ENCODE data around the gene WDR90.

Gene WDR90

DNA sequence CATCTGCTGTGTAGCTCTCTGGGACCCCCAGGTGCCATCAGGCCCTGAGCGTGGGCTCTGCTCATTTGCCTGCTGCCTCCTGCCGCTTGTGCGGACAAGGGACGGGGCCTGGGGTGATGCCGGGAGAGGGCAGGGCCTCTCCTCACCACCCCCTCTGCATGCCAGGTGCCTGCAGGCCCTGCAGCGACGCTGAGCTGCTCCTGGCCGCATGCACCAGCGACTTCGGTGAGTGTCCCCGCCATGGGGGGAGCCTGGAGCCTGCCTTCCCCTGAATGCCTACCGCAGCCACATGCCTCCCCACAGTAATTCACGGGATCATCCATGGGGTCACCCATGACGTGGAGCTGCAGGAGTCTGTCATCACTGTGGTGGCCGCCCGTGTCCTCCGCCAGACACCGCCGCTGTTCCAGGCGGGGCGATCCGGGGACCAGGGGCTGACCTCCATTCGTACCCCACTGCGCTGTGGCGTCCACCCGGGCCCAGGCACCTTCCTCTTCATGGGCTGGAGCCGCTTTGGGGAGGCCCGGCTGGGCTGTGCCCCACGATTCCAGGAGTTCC, 67.7 kb downstream of the WDR90 start:
- no peak for DNase-seq (ENCODE audit: extremely low spot score)
- ChIA-PET POLR2A (no interaction called here), CTCF (interaction anchor here (1.5 to 8.3 kb wide), 4 partner anchors 9 to 325 kb away, joined by 3 to 169 read pairs (median 10); partner anchors contain the start of genes CCDC78, CHTF18, HAGHL and RPUSD1)
- TF ChIP-seq, protein P1, sequence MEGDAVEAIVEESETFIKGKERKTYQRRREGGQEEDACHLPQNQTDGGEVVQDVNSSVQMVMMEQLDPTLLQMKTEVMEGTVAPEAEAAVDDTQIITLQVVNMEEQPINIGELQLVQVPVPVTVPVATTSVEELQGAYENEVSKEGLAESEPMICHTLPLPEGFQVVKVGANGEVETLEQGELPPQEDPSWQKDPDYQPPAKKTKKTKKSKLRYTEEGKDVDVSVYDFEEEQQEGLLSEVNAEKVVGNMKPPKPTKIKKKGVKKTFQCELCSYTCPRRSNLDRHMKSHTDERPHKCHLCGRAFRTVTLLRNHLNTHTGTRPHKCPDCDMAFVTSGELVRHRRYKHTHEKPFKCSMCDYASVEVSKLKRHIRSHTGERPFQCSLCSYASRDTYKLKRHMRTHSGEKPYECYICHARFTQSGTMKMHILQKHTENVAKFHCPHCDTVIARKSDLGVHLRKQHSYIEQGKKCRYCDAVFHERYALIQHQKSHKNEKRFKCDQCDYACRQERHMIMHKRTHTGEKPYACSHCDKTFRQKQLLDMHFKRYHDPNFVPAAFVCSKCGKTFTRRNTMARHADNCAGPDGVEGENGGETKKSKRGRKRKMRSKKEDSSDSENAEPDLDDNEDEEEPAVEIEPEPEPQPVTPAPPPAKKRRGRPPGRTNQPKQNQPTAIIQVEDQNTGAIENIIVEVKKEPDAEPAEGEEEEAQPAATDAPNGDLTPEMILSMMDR (IDR thresholded peaks at IDR 0.05; ENCODE audit: control extremely low read depth, extremely low read depth, low read depth, missing control alignments), result no peak
